ENCODE results near the gene NT5E. TPM values are rescaled to one million over a fixed set of nuclear protein-coding genes. Genes with fewer than 3 reads are reported as not detected.

NT5E gene
- total and polyA plus RNA-seq, 12 donors = 0.88 to 8.4 (median 4.2) TPM

GRCh38 chr6:85425997-85426396, 23.9 kb upstream of the NT5E start:
- ATAC-seq = no peak
- no peak overlapping the region for H3K4me3 ChIP-seq
- H3K27me3 ChIP-seq = no peaks in the 10 kb centered on the region
- DNase-seq = no peak
- intact Hi-C loops (cut with DNase I) = no loop called here
- 96% methylated on average over 4 of the region's 4 CpGs for WGBS, 2 donors
- peaks cover 0 to 41% (median 18%) of the 10 kb centered on the region in 11 donors for H3K9me3 ChIP-seq
- H3K36me3 ChIP-seq = no peaks in the 10 kb centered on the region
- no peak overlapping the region for H3K27ac ChIP-seq
- TF ChIP-seq CTCF (IDR thresholded peaks at IDR 0.05) = no peak
- no peaks in the 10 kb centered on the region for H3K4me1 ChIP-seq

DNA sequence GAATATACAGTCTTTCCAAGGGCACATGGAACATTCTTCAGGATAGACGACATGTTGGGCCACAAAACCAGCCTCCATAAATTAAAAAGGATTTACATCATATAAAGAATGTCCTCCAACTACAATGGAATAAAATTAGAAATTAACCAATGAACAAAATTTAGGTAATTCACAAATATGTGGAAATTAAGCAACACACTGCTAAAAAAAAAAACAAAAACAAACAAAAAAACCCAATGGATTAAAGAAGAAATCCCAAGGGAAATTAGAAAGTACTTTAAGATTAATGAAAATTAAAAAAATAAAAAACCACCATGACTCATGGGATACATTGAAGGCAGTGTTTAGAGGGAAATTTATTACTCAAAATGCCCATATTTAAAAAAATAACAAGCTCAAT, 21.4 kb upstream of the NT5E start:
- TF ChIP-seq CTCF (IDR thresholded peaks at IDR 0.05) = no peak
- WGBS, 2 donors = 76 to 84% methylated on average over 1 of the region's 1 CpG
- intact Hi-C loops (cut with DNase I) = no loop called here
- ATAC-seq (no peak), DNase-seq (no peak)
- H3K4me1 ChIP-seq = no peaks in the 10 kb centered on the region
- H3K36me3 ChIP-seq = no peaks in the 10 kb centered on the region
- no peaks in the 10 kb centered on the region for H3K27me3 ChIP-seq
- H3K9me3 ChIP-seq = peaks cover 0 to 48% (median 18%) of the 10 kb centered on the region in 11 donors
- H3K4me3 ChIP-seq = no peak overlapping the region
- no peak overlapping the region for H3K27ac ChIP-seq

DNA sequence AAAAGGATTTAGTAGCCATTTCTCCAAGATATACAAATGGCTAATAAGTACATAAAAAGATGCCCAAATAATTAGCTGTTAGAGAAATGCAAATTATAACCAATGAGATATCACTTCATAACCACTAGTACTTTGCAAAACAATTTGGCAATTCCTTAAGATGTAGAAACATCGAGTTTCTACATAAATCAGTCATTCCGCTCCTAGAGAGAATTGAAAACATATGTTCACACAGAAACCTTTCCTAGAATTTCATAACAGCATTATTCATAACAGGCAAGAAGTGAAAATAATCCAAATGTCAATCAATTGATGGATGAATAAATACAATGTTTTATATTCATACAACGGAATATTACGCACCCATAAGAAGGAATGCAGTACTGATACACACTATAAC, 20.5 kb upstream of the NT5E start:
- no peak overlapping the region for H3K27ac ChIP-seq
- H3K4me1 ChIP-seq = no peaks in the 10 kb centered on the region
- no peaks in the 10 kb centered on the region for H3K27me3 ChIP-seq
- peaks cover 0 to 56% (median 18%) of the 10 kb centered on the region in 11 donors for H3K9me3 ChIP-seq
- no peaks in the 10 kb centered on the region for H3K36me3 ChIP-seq
- intact Hi-C loops (cut with DNase I) = no loop called here
- DNase-seq = no peak
- no peak for ATAC-seq
- H3K4me3 ChIP-seq = no peak overlapping the region
- TF ChIP-seq CTCF (IDR thresholded peaks at IDR 0.05) = no peak
- WGBS, 2 donors = 94 to 96% methylated on average over 4 of the region's 4 CpGs

DNA sequence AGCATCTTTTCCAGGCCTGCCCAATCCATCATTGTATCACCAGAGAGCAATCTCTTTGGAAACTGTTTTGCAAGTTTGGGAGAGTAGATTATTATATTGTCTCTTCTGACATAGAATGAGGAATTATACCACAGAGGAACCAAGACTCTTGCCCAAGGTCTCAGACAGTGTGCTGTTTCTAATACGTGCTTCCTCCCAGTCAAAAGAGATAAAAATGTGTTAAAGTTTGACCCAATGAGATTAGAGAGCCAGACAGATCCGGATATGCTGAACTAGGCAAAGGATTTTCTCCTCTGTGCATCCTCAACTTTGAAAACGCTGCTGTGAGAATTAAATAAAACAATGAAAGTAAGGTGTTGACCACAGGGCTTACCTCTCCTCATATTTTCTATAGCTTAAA, 18.6 kb upstream of the NT5E start:
- no peak overlapping the region for H3K4me3 ChIP-seq
- H3K27ac ChIP-seq = no peak overlapping the region
- no peak for TF ChIP-seq CTCF (IDR thresholded peaks at IDR 0.05)
- no peak for ATAC-seq
- H3K9me3 ChIP-seq = peaks cover 0 to 38% (median 7%) of the 10 kb centered on the region in 11 donors
- H3K27me3 ChIP-seq = no peaks in the 10 kb centered on the region
- WGBS, 2 donors = 51 to 62% methylated on average over 3 of the region's 3 CpGs
- no peak for DNase-seq
- intact Hi-C loops (cut with DNase I) = no loop called here
- no peaks in the 10 kb centered on the region for H3K36me3 ChIP-seq
- H3K4me1 ChIP-seq = no peaks in the 10 kb centered on the region
